Vagina (tissue), 2 donors: Measurements from ENCODE around the gene SPON1. TPM values are rescaled to one million over a fixed set of nuclear protein-coding genes. Genes with fewer than 3 reads are reported as not detected.

Experiments used
- DNase-seq, 2 donors: peaks; one replicate each; pipeline ENCODE4 v3.0.0-alpha.2; 2017; ENCODE audit errors: extremely low spot score in 2 of 2
- H3K27ac ChIP-seq: fragments of 200-600 bp; sonication (generic); one replicate; pipeline ENCODE4 v1.5.1; 2019
- H3K27me3 ChIP-seq: fragments of 200-600 bp; sonication (generic); one replicate; pipeline ENCODE4 v1.5.1; 2019
- H3K36me3 ChIP-seq, 2 donors: fragments of 200-600 bp; sonication (generic); one replicate each; pipeline ENCODE4 v1.5.1; 2017 to 2019
- H3K4me1 ChIP-seq: fragments of 200-600 bp; sonication (generic); one replicate; pipeline ENCODE4 v1.5.1; 2019
- H3K4me3 ChIP-seq, 2 donors: fragments of 200-600 bp; sonication (generic); 1 replicate in 1 of 2; 2 replicates in 1 of 2; pipeline ENCODE4 v1.5.1; 2016 to 2019
- H3K9me3 ChIP-seq: fragments of 200-600 bp; sonication (generic); one replicate; pipeline ENCODE4 v1.5.1; 2019
- POLR2A ChIP-seq, 2 donors: fragments of 450-650 bp; IDR thresholded peaks; one replicate each; pipeline ENCODE4 v1.6.1; 2017; ENCODE audit warnings: antibody characterized with exemption in 2 of 2, mild to moderate bottlenecking in 2 of 2, moderate library complexity in 2 of 2
- POLR2AphosphoS5 ChIP-seq, 2 donors: sonication (generic); formaldehyde crosslinking; IDR thresholded peaks; one replicate each; pipeline ENCODE4 v1.9.0; 2017; ENCODE audit warnings: antibody characterized with exemption in 2 of 2, mild to moderate bottlenecking in 2 of 2, low read depth in 1 of 2; ENCODE audit not compliant: insufficient read depth in 1 of 2
- intact Hi-C: fragments of 100-400 bp; cut with DNase I; formaldehyde crosslinking; loops from one replicate; pipeline ENCODE4 v1.15.1; 2023
- total RNA-seq: library from RNA; depleted of rRNA; stranded (reverse); fragments of >200 nt; gene quantifications from one replicate; pipeline ENCODE4 v1.2.3, GENCODE V29; 2016
- TF ChIP-seq, protein P1 (sequence below), 3 experiments: fragments of 450-650 bp in 2 of 3; fragments of 200-600 bp in 1 of 3; sonication (generic) in 1 of 3; IDR thresholded peaks; one replicate each; pipeline ENCODE4 v1.5.1; 2017 to 2019; ENCODE audit warnings: antibody characterized with exemption in 3 of 3, mild to moderate bottlenecking in 2 of 3, moderate library complexity in 2 of 3

Gene SPON1
- total RNA-seq, 1 donor from 2014 or later = 31.7 TPM

DNA sequence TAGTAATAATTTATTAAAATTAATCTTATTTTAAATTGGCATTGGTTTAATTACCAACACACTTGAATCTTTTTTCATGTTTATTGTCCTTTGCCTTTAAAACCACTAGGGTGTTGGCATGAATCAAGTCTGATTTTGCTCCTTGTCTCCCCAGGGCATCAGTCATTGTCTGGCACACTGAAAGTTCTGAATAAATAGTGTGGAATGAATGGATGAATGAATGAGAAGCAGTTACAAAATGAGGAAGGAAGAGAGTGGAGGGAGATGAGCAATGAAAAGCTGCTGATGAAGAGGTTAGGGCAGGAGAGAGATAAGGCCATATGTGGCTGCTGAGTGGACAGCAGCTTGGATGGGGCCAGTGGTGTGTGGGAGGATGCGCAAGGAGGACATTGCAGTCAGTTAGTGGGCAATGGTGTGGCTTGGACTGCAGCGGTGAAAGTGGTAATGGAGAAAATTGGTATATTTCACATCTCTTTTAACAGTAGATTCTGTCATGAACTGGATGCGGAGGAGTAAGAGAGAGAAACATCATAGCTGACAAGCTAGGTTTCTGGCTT lies 132.0 kb downstream of the SPON1 start:
- no peak overlapping the region for H3K4me3 ChIP-seq
- no peak overlapping the region for H3K27ac ChIP-seq
- intact Hi-C loops = no loop called here
- H3K36me3 ChIP-seq = no peaks in the 10 kb centered on the region
- H3K9me3 ChIP-seq = no peaks in the 10 kb centered on the region
- H3K4me1 ChIP-seq = no peaks in the 10 kb centered on the region
- TF ChIP-seq POLR2AphosphoS5 (IDR thresholded peaks at IDR 0.05; ENCODE audit: insufficient read depth in 1 of 2, low read depth in 1 of 2) (no peak), POLR2A (IDR thresholded peaks at IDR 0.05) (no peak)
- TF ChIP-seq, protein P1, sequence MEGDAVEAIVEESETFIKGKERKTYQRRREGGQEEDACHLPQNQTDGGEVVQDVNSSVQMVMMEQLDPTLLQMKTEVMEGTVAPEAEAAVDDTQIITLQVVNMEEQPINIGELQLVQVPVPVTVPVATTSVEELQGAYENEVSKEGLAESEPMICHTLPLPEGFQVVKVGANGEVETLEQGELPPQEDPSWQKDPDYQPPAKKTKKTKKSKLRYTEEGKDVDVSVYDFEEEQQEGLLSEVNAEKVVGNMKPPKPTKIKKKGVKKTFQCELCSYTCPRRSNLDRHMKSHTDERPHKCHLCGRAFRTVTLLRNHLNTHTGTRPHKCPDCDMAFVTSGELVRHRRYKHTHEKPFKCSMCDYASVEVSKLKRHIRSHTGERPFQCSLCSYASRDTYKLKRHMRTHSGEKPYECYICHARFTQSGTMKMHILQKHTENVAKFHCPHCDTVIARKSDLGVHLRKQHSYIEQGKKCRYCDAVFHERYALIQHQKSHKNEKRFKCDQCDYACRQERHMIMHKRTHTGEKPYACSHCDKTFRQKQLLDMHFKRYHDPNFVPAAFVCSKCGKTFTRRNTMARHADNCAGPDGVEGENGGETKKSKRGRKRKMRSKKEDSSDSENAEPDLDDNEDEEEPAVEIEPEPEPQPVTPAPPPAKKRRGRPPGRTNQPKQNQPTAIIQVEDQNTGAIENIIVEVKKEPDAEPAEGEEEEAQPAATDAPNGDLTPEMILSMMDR (IDR thresholded peaks at IDR 0.05) = no peak
- H3K27me3 ChIP-seq = no peaks in the 10 kb centered on the region
- DNase-seq = no peak

DNA sequence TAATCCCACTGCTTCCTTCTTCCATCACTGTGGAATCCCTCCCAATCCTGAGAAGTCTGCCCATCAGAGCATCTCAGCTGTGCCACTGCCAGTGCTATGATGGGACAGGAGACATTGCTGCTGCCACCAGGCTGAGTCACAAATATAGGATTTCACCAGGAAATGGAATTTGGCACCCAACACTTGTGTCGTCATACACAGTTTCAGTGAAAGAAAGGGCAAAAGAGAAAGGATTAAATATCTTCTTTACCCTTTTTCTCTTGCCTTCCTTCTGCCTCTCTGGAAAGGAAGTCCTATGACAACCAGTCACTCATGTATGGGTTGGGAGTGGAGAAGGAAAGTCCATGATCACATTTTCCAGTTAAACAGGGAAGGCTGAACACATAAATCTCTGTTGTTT lies 133.4 kb downstream of the SPON1 start:
- Histone ChIP-seq H3K36me3 (no peaks in the 10 kb centered on the region), H3K4me1 (no peaks in the 10 kb centered on the region), H3K4me3 (no peak overlapping the region), H3K27ac (no peak overlapping the region), H3K27me3 (no peaks in the 10 kb centered on the region), H3K9me3 (no peaks in the 10 kb centered on the region)
- intact Hi-C loops = no loop called here
- no peak for DNase-seq
- TF ChIP-seq, protein P1 (IDR thresholded peaks at IDR 0.05) = no peak
- TF ChIP-seq POLR2A (IDR thresholded peaks at IDR 0.05) = no peak
- TF ChIP-seq POLR2AphosphoS5 (IDR thresholded peaks at IDR 0.05; ENCODE audit: insufficient read depth in 1 of 2, low read depth in 1 of 2) = no peak

DNA sequence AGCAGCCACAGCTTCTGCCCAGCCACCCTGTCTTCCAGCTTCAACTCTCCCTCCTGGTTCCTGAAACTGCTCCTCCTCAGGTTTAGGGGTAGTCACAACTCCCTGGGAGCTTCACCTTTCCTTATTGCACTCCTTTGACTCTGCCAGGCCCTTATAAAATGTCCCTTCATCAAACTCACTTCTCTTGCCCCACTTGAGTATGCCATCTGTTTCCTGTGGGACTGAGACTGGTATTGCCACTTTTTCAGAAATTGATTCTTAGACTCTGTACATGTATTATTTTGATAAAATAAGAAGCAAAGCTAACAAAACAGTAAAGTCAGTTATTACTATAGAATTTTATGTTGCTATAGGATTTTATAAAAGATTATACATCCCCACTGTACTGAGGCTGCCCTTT lies 134.1 kb downstream of the SPON1 start:
- no peak for TF ChIP-seq POLR2AphosphoS5 (IDR thresholded peaks at IDR 0.05; ENCODE audit: insufficient read depth in 1 of 2, low read depth in 1 of 2)
- H3K4me1 ChIP-seq = no peaks in the 10 kb centered on the region
- no peaks in the 10 kb centered on the region for H3K36me3 ChIP-seq
- H3K27ac ChIP-seq = no peak overlapping the region
- intact Hi-C loops = no loop called here
- H3K27me3 ChIP-seq = no peaks in the 10 kb centered on the region
- no peak overlapping the region for H3K4me3 ChIP-seq
- DNase-seq = no peak
- no peaks in the 10 kb centered on the region for H3K9me3 ChIP-seq

DNA sequence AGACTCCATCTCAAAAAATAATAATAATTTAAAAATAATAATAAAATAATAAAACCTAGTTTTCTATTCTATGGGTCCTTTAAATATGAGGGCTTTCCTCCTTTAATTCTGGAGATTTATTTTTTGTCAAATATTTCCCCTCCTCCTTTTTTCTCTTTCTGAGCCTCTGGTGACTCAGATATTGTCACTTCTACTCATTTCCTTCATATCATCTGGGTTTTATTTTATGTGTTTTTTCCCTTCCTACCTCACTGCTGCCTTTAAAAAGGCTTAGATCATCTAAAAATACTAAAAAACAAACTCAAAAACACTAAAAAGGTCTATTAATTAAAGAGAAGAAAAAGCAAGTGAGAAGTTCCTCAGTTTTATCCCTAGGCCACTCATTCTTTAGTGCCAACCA lies 138.9 kb downstream of the SPON1 start:
- intact Hi-C loops = no loop called here
- no peak for TF ChIP-seq POLR2AphosphoS5 (IDR thresholded peaks at IDR 0.05; ENCODE audit: insufficient read depth in 1 of 2, low read depth in 1 of 2)
- TF ChIP-seq POLR2A (IDR thresholded peaks at IDR 0.05) = no peak
- TF ChIP-seq, protein P1 (IDR thresholded peaks at IDR 0.05) = no peak
- DNase-seq = no peak
- no peaks in the 10 kb centered on the region for H3K4me1 ChIP-seq
- no peaks in the 10 kb centered on the region for H3K27me3 ChIP-seq
- no peaks in the 10 kb centered on the region for H3K9me3 ChIP-seq
- no peak overlapping the region for H3K27ac ChIP-seq
- no peaks in the 10 kb centered on the region for H3K36me3 ChIP-seq
- no peak overlapping the region for H3K4me3 ChIP-seq

DNA sequence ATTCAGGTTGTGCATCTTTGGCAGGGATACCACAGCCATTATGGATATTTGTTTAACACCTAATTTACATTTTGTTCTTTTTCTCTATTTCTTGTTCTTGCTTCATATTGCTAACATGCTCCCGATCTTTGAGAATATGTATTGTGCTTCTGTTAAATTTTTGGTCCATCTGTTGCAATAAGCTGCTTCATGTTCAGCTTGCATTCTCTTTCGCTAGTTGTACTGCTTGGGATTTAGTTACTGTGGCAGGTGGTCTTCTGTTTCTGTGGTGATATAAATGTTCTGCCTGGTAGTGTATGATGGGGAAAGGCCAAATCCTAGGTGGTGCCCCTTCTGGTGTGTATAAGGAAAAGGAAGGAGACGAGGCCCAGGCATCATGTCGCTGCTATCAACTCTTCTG lies 140.2 kb downstream of the SPON1 start:
- no peaks in the 10 kb centered on the region for H3K9me3 ChIP-seq
- H3K27ac ChIP-seq = no peak overlapping the region
- H3K27me3 ChIP-seq = no peaks in the 10 kb centered on the region
- TF ChIP-seq POLR2AphosphoS5 (IDR thresholded peaks at IDR 0.05; ENCODE audit: insufficient read depth in 1 of 2, low read depth in 1 of 2) = no peak
- no peak for TF ChIP-seq POLR2A (IDR thresholded peaks at IDR 0.05)
- intact Hi-C loops = no loop called here
- DNase-seq = no peak
- H3K36me3 ChIP-seq = no peaks in the 10 kb centered on the region
- H3K4me3 ChIP-seq = no peak overlapping the region
- H3K4me1 ChIP-seq = no peaks in the 10 kb centered on the region

DNA sequence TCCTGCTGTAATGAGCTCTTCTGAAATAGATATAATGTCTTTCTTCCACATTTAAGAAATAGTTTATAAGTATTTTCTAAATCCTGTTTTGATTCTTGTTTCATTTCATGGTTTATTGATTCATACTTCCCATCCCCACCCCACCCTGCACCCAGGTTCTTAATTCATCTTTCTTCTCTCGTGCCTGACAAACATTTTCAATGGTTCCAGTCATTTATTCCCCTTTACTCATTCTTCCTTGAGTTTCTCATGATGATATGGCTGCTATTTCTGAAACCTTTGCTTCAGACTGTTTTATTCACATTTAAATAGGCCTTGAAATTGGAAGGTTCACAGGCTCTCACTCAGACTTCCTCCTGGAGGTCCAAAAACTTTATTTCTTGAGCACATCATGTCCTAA lies 142.9 kb downstream of the SPON1 start:
- Histone ChIP-seq H3K27ac (no peak overlapping the region), H3K9me3 (no peaks in the 10 kb centered on the region), H3K4me1 (peaks cover 6% of the 10 kb centered on the region), H3K4me3 (no peak overlapping the region), H3K36me3 (no peaks in the 10 kb centered on the region), H3K27me3 (no peaks in the 10 kb centered on the region)
- no peak for TF ChIP-seq POLR2A (IDR thresholded peaks at IDR 0.05)
- TF ChIP-seq POLR2AphosphoS5 (IDR thresholded peaks at IDR 0.05; ENCODE audit: insufficient read depth in 1 of 2, low read depth in 1 of 2) = no peak
- TF ChIP-seq, protein P1 (IDR thresholded peaks at IDR 0.05) = no peak
- no peak for DNase-seq
- intact Hi-C loops = no loop called here
